Measurements from ENCODE around the gene ATP2C2.
A peak's percentile ranks its signal among the peaks of the same experiment; 100 is the strongest.

ATP2C2 gene

DNA sequence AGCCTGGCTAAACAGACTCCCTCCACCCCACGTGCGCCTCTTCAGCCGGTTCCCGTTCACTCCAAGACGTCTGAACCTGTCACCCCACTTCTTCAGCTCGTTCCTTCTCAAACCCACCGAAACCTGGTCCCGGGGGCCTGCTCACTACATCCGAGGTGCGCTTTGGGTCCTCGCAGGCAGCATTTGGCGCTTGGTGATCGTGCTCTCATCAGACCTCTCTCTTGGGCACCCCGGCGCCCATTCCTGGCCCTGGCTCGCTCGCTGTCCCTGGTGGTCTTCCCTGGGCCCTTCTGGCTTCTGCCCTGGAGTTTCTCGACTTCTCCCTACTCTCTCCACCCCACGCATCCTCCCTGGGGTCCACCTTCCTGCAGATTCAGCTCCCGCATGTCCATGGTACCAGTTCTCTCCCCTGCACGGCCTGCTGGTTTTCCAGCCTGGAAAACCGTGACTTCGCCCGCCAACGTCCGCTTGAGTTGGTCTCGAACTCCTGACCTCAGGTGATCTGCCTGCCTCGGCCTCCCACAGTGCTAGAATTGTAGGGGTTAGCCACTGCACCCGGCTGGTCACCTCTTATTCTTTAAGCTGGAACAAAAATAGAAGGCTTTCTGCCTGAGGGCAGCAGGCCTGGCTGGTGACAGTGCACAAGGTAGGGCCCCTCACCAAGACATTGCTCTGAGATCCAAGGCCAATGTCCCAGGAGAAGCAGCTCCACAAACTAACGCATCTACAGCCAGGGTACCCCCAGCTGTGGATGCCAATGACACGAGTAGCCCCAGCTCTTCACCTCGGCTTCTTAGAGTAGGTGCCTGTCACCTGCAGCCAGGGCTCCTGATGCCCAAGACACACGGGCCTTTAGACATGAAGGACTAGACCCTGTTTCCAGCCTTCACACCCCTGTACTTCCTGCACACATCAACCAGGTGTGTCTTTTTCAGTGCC, 137.2 kb downstream of the ATP2C2 start:
- peak overlapping the region; percentile 80 to 87 for H3K27ac ChIP-seq
- DNase-seq: peak in 1 of 2 donors; percentile 61
- no peaks in the 10 kb centered on the region for H3K9me3 ChIP-seq
- no peak for TF ChIP-seq CTCF (IDR thresholded peaks at IDR 0.05)
- H3K27me3 ChIP-seq: no peaks in the 10 kb centered on the region
- peaks cover 0 to 38% (median 21%) of the 10 kb centered on the region in 4 donors for H3K4me1 ChIP-seq
- peak overlapping the region; percentile 65 to 75 for H3K4me3 ChIP-seq
- intact Hi-C loops (cut with DNase I; ENCODE audit: low total_unique reads): no loop called here
- H3K36me3 ChIP-seq: peaks cover 0 to 6% (median 0%) of the 10 kb centered on the region in 3 donors

DNA sequence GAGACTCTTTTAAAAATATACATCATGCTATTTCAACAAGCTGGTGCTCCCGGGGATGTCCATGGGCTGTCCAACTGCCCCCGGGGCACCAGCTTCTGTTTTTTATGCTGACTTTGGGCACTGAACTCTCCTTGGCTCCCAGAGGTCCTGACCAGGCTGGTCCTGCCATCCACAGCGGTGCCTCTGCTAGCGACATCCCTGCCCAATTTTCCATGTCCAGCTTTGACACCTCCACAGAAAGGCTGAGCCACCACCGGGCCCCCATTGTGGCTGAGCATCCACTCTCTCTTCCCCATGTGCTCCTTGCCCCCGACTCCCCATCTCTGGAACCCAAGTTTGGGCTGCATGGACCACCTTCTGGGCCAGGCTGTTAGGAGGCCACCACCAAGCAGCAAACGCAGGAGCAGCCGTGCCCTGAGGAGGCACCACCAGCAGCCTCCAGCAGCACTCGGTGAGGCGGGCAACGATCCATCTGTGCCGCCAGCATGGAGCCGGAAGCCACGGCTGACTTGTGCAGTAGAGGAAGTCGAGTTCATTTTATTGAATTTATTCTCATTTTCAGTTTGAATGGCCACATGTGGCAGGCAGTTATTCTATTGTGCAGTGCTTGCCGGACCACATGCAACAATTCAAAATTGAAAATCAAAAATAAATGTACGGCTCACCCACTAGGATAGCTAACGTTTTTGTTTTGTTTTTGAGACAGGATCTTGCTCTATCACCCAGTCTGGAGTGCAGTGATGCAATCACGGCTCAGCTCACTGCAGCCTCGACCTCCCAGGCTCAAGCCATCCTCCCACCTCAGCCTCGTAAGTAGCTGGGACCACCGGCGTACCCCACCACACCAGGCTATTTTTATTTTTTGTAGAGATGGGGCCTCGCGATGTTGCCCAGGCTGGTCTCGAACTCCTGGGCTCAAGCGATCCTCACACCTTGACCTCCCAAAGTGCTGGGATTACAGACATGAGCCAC, 139.0 kb downstream of the ATP2C2 start:
- Histone ChIP-seq H3K4me1 (peaks cover 0 to 36% (median 23%) of the 10 kb centered on the region in 4 donors), H3K4me3 (no peak overlapping the region), H3K9me3 (no peaks in the 10 kb centered on the region), H3K27ac (no peak overlapping the region), H3K36me3 (peaks cover 0 to 2% (median 0%) of the 10 kb centered on the region in 3 donors), H3K27me3 (no peaks in the 10 kb centered on the region)
- intact Hi-C loops (cut with DNase I; ENCODE audit: low total_unique reads): no loop called here
- peak in 1 of 2 donors; percentile 65 for DNase-seq
- no peak for TF ChIP-seq CTCF (IDR thresholded peaks at IDR 0.05)

DNA sequence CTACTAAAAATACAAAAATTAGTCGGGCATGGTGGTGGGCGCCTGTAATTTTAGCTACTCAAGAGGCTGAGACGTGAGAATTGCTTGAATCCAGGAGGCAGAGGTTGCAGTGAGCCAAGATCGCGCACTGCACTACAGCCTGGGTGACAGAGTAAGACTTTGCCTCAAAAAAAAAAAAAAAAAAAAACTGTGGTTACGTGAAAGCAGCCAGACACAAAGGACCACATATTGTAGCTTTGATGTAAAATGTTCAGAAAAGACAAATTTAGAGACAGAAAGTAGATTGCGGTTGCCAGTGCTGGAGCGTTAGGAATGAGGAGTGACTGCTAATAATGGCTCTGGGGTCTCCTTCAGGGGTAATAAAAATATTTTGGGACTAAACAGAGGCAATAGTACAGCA, 140.2 kb downstream of the ATP2C2 start:
- H3K4me3 ChIP-seq: no peak overlapping the region
- no peaks in the 10 kb centered on the region for H3K9me3 ChIP-seq
- DNase-seq: no peak
- H3K27ac ChIP-seq: no peak overlapping the region
- H3K27me3 ChIP-seq: no peaks in the 10 kb centered on the region
- peaks cover 0 to 26% (median 19%) of the 10 kb centered on the region in 4 donors for H3K4me1 ChIP-seq
- no peaks in the 10 kb centered on the region for H3K36me3 ChIP-seq
- intact Hi-C loops (cut with DNase I; ENCODE audit: low total_unique reads): no loop called here
- no peak for TF ChIP-seq CTCF (IDR thresholded peaks at IDR 0.05)

DNA sequence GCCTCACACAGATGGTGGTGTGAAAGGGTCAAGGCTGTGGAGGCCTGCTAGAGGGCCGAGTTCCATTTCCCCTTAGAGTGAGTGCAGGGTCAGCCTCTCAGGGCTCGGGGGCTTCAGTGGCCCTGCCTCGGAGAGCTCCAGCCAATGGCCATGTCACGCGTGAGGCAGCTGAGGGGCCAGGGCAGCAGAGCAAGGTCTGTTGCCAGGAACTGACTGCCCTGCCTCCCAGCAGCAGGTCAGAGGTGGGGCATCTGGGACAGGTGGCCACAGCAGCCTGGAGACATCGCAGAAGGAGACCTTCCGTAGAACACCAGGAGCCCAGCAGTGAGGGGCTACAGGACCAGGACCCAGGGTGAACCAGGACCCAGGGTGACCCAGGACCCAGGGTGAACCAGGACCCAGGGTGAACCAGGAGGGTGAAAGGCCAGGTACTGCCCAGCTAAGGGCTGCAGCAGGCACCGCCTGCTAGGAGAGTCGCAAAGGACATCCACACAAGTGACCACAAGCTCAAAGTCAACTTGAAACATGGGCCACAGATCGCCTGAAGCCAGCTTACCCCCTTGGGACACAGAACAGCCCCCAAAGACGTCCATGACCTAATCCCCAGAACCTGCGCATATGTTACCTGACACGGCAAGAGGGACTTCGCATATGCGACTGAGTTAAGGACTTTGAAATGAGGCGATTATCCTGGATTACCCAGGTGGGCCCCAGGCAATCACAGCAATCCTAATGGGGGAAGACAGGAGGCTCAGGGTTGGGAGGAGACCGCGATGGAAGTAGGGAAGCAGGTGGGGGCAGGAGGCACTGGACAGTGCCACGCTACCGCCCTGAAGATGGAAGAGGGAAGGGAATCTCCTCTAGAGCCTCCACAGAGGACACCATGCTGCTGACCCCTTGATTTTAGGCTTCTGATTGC, 141.0 kb downstream of the ATP2C2 start:
- Histone ChIP-seq H3K4me3 (no peak overlapping the region), H3K36me3 (no peaks in the 10 kb centered on the region), H3K9me3 (no peaks in the 10 kb centered on the region), H3K27ac (no peak overlapping the region), H3K27me3 (no peaks in the 10 kb centered on the region), H3K4me1 (peaks cover 0 to 19% (median 12%) of the 10 kb centered on the region in 4 donors)
- DNase-seq: peak in 1 of 2 donors; percentile 48
- TF ChIP-seq CTCF (IDR thresholded peaks at IDR 0.05): no peak
- intact Hi-C loops (cut with DNase I; ENCODE audit: low total_unique reads): no loop called here

All from tibial artery (tissue), 4 donors.